HG03280 (cell line): ENCODE measurements around the gene MMP24.
"Not testable (repeated sequence)": the region's sequence is repeated elsewhere in the genome, so short reads cannot be mapped to it uniquely, and the experiment has no call there.

Experiments used
- ATAC-seq: cut with Tn5 transposase; IDR thresholded peaks from one replicate; pipeline ENCODE4 v1.9.1; 2021; ENCODE audit warnings: mild to moderate bottlenecking, moderate library complexity; ENCODE audit not compliant: unreplicated experiment

The MMP24 gene

GRCh38 chr20:35254448-35254999, 28.0 kb downstream of the MMP24 start:
- ATAC-seq: no peak

DNA sequence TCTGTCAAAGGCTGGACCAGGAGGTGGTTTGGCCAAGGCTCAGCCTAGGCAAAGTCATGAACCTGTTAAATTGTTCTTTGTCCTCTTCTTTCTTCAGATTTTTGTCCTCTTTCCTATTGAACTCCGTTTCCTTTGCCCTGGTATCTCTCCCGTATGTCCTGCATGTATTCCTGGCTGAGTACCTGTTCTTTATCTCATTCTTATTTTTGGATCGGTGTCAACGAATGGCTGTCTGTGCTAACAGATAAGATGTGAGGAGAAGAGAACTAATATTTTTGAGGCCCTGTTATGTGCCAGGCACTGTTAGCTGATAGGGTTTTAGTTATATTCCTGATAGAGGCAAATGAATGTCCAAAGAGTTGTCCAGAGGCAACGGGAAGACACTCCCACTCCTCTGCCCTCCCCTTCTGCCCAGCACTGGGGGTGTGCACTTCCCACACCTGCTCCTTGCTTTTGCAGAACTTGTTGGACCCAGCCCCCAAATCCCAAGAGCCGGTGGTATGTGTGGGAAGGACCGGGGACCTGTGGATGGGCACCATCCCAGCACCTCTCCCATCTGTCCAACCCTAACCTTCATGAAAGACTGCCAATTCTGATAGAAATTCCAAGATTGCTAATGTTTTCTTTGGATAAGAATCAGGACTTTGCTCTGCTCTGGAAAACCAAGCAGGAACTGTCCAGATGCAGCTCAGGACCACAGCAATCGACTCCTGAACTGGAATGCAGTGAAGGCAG, 30.9 kb downstream of the MMP24 start:
- no peak for ATAC-seq

DNA sequence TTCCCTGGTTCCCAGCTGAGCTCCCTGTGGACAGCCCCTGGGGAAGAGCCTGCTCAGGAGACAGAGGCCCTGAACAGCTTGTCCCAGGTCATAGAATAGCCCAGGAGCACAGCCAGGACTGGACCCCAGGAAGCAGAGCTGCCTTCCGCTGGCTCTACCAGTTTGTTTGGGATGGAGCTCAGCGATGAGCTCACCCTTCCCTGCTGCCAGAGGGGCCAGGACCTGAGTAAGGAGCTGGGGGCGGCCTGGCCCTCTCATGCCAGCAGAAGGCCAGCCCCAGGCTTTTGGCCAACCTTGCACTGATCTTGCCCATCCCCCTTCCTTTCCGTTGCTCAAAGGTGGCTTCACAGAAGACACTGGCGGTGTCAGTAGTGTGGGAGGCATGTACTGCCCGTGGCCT, 33.9 kb downstream of the MMP24 start:
- no peak for ATAC-seq

DNA sequence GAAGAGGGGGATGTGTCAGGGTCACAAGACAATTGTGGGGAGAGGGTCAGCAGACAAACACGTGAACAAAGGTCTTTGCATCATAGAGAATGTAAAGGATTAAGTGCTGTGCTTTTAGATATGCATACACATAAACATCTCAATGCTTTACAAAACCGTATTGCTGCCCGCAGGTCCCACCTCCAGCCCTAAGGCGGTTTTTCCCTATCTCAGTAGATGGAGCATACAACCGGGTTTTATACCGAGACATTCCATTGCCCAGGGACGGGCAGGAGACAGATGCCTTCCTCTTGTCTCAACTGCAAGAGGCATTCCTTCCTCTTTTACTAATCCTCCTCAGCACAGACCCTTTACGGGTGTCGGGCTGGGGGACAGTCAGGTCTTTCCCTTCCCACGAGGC, 35.8 kb downstream of the MMP24 start:
- ATAC-seq: not testable (repeated sequence)

GRCh38 chr20:35262731-35263531, 36.4 kb downstream of the MMP24 start:
- not testable (repeated sequence) for ATAC-seq

DNA sequence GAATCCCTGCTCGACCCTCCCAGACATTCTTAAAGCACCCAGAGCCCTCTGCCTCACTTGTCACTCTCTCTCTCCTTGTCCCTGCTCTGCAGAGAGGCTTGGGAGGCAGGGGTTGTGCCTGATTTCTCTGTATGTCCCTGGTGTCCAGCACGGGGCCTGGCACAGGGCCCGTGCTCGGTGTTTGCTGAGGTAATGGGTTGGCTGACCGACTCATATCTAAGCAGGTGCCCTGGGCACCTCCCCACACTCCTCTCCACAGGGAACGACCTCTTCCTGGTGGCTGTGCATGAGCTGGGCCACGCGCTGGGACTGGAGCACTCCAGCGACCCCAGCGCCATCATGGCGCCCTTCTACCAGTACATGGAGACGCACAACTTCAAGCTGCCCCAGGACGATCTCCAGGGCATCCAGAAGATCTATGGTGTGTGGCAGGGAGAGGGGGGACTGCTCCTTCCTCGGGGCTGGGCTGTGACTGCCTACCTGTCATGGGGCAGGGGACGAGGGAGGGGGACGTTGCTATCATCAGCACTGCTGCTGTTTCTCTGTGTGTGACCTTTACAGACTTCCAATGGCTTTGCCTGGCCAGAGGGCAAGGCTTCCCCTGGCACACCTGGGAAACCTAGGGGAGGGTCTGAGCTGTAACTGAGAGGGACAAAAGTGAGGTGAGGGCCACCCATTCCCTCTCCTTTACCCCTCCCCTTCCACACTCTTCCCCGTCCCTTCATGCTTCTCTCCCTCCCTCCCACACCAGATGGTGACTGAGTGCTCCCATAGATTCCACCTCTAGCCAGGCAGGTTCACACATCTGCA, 37.2 kb downstream of the MMP24 start:
- ATAC-seq: no peak

DNA sequence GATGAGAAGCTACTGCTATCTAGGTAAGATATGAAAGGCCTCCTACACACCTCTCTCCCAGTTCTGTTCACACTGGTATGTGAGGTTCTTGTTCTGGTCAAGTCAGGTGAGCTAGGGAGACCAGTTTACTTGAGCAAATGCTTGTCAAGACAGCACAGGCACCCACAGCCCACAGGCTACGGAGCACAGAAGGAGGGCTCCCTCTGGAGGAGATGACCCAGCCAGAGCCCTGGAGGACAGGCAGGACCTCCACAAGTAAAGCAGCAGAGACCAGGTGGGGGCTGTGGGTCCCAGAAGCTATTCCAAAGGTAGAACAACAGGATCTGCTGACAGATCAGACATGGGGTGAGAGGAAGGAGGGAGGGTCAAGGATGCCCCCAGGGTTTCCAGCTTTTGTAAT, 38.3 kb downstream of the MMP24 start:
- no peak for ATAC-seq

- no peak for ATAC-seq
Measured at GRCh38 chr20:35267092-35267491, 40.6 kb downstream of the MMP24 start.

- no peak for ATAC-seq
Measured at GRCh38 chr20:35269055-35269781, 42.7 kb downstream of the MMP24 start.

DNA sequence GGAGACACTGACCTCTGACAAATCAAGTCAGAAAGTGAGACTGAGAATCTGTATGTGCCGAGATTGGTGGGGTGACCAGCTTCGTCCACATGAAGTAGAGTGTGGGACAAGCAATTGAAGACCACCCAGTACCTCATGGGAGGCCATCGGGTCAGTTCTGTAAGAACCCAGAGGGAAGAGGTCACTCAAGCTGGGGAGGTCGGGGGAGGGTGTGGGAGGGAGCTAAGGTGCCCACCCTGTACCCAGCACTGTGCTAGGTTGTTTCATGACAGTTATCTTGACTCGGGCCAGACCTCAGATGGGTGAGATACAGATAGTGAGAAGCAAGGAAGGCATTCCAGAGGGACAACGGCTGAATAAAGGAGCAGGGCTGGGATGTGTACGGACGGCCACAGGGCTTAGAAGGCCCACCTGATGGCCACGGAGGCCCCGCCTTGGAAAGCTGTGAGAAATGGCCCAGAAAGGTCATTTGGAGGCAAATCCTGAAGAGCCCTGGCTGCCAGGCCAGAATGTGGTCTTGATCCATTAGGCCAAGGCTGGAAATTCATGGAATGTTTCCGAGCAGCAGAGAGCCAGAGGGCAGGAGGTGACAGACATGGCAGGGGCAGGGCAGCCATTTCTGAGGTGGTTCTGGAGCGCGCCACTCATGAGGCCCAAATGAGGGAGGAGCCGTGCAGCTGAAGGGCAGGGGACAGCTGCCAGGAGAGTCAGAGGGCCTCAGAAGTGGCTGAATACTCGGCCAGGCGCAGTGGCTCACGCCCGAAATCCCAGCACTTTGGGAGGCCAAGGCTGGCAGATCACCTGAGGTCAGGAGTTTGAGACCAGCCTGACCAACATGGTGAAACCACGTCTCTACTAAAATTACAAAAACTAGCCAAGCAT, 43.8 kb downstream of the MMP24 start:
- no peak for ATAC-seq

DNA sequence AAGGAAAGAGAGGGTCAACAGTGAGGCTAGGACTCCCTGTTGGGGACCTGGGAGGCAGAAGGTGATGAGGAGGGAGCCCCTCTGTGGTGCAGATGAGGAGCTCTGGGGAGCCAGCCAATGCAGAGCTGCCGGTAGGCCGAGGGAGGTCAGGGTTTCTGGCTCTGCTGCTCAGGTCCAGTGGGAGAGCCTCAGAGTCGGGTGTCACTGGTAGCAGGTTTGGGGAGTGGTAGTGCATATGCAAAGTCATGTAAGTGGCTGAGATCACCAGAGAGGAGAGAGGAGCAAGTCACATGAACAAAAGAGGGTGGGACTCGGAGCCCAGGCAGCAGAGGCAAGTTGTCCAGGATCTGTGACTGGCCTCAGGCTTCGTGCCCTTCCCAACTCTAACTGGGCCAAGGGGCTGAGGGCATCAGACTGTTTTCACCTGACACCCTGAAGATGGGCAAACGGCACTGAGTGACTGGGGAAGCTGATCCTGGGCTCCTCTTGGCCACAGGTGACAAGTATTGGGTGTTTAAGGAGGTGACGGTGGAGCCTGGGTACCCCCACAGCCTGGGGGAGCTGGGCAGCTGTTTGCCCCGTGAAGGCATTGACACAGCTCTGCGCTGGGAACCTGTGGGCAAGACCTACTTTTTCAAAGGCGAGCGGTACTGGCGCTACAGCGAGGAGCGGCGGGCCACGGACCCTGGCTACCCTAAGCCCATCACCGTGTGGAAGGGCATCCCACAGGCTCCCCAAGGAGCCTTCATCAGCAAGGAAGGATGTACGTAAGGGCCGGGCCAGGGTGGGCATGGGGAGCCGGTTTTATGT, 44.8 kb downstream of the MMP24 start:
- ATAC-seq: no peak

DNA sequence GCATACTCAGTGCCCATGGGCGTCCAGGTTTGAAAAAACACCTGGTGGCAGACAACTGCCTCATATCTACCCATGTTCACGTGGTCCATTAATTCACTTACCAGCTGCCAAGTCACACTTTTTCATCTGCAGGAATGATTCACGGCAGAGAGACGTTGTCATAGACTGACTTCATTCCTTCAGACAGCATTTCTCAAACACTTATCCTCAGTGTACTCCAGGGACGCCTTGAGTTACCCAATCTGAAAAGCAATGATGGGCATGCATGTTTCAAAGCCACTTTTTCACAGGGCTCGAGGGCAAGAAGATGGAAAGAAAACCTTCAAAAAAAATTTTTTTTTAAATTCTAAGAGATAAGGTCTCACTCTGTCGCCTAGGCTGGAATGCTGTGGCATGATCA, 45.4 kb downstream of the MMP24 start:
- no peak for ATAC-seq

DNA sequence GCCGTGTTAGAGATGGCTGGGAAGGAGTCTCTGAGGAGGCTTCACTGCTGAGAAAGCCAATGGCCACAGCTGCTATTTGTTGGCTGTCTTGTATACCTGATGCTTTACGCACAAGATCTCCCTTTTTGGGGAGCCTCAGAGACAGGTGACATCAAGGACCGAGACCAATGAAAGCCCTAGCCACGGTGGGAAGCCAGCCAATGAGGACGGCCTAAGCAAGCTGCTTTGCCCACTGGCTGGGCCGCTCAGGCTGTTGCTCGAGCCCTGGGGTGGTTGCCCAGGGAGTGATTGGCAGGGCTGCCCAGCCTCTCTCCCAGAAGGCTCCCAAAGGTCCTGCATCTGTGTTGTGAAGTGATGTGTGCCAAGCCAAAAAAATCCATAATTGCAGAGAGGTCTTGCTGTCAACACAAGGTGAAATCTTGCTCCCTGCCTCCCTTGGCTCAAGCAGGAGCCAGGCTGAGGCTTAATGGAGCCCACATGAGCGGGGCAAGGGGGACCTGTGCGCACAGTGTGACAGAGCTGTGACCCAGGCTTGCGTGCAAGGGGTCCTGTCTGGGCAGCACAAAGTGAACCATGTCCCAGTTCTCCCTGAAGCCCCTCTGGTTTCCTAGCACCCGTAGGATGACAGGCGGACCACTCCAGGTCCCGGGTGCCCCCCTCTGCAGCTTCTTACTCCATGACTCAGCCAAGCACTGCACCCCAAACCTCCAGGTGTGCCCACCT, 47.1 kb downstream of the MMP24 start:
- ATAC-seq: no peak

DNA sequence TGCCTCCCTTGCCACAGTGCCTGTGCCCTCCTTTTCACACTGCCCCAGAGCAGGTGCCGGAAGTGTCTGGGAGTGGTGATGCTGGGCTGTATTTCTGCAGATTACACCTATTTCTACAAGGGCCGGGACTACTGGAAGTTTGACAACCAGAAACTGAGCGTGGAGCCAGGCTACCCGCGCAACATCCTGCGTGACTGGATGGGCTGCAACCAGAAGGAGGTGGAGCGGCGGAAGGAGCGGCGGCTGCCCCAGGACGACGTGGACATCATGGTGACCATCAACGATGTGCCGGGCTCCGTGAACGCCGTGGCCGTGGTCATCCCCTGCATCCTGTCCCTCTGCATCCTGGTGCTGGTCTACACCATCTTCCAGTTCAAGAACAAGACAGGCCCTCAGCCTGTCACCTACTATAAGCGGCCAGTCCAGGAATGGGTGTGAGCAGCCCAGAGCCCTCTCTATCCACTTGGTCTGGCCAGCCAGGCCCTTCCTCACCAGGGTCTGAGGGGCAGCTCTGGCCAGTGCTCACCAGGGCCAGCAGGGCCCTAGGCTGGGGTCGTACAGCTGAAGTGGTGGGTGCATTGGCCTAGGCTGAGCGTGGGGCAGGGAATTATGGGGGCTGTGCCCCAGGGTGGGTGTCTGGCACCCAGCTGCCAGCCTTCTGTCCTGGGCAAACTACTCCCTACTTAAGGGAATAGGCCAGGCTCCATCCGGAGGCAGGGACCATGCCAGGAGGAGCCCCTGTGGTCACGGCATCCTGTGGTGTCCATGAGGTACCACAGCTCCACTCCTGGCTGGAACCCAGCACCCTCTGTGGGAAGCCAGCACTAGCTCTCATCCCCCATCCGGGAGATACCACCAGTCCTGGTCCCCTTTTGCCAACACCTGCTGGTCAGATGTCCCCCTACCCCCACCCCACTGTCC, 47.9 kb downstream of the MMP24 start:
- no peak for ATAC-seq

GRCh38 chr20:35275741-35276251, 49.3 kb downstream of the MMP24 start:
- ATAC-seq: no peak

GRCh38 chr20:35276408-35276807, 49.9 kb downstream of the MMP24 start:
- no peak for ATAC-seq

- no peak for ATAC-seq
Measured at GRCh38 chr20:35277127-35277526, 50.6 kb downstream of the MMP24 start.
